Mononuclear cell (primary cell): ENCODE results near the gene SLC27A4. TPM values are rescaled to one million over a fixed set of nuclear protein-coding genes. Genes with fewer than 3 reads are reported as not detected.

Source experiments
- H3K27me3 ChIP-seq: 2 replicates; pipeline ENCODE4 v1.6.0; 2011; ENCODE audit warnings: low read length, control low read depth; ENCODE audit not compliant: insufficient read depth
- H3K4me1 ChIP-seq: 2 replicates; pipeline ENCODE4 v1.5.1; 2011; ENCODE audit warnings: mild to moderate bottlenecking, low read length, control low read depth; ENCODE audit not compliant: insufficient read depth
- H3K4me3 ChIP-seq: 2 replicates; pipeline ENCODE4 v1.5.1; 2011; ENCODE audit warnings: mild to moderate bottlenecking, low read length, moderate library complexity
- H3K9me3 ChIP-seq: 2 replicates; pipeline ENCODE4 v1.5.1; 2011; ENCODE audit warnings: low read depth, mild to moderate bottlenecking, control low read depth, low read length
- total RNA-seq: library from RNA; depleted of rRNA; stranded (reverse); fragments of >200 nt; gene quantifications from one replicate; pipeline ENCODE4 v1.2.3, GENCODE V29; 2012

Gene SLC27A4
- total RNA-seq, 1 donor = 2.1 TPM

DNA sequence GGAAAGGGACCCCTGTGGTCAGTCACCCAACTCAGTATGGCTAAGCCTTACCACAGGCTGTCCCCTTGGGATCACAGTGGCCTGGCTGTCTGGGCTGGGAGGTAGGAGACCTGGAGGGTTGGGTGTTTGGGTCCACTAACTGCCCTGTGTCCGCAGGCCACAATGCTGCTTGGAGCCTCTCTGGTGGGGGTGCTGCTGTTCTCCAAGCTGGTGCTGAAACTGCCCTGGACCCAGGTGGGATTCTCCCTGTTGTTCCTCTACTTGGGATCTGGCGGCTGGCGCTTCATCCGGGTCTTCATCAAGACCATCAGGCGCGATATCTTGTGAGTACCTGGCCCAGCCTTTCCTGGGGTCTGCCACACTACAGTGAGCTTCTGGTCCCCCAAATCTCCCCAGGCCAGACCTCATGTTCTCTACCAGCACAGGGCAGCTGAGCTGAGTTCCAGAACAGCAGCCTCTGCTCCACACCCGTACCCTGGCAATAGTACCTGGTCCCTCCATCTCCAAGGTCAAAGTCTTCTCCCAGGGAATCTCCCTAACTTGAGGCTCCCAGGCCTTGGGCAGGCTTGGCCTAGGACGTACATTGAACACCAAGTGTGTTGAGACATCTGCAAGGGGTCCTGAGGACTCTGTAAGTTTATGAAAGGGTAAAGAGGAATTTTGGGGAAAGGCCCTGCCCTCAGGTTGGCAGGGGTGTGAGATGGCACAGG lies 2.8 kb downstream of the SLC27A4 start:
- Histone ChIP-seq H3K27me3 (no peaks in the 10 kb centered on the region), H3K4me1 (peaks cover 20% of the 10 kb centered on the region), H3K9me3 (no peaks in the 10 kb centered on the region), H3K4me3 (no peak overlapping the region)

DNA sequence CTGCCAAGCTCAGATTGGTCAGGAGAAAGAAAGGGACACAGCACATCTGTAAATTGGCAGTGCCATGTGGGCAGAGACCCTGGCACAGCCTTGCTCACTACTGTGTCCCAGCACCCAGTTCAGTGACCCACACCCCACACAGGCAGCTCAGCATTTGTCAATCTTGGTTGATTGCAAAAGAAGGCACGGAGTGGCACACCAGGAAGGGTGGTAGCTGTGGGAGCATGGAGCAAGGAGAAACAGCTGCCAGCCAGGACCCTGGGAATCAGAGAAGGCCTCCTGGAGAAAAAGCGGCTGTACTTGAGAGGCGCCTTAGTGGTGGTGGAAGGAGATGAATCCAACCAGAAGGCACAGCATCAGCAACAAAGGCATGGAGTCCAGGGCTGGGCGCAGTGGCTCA lies 3.5 kb downstream of the SLC27A4 start:
- Histone ChIP-seq H3K4me3 (no peak overlapping the region), H3K9me3 (no peaks in the 10 kb centered on the region), H3K4me1 (peaks cover 20% of the 10 kb centered on the region), H3K27me3 (no peaks in the 10 kb centered on the region)

DNA sequence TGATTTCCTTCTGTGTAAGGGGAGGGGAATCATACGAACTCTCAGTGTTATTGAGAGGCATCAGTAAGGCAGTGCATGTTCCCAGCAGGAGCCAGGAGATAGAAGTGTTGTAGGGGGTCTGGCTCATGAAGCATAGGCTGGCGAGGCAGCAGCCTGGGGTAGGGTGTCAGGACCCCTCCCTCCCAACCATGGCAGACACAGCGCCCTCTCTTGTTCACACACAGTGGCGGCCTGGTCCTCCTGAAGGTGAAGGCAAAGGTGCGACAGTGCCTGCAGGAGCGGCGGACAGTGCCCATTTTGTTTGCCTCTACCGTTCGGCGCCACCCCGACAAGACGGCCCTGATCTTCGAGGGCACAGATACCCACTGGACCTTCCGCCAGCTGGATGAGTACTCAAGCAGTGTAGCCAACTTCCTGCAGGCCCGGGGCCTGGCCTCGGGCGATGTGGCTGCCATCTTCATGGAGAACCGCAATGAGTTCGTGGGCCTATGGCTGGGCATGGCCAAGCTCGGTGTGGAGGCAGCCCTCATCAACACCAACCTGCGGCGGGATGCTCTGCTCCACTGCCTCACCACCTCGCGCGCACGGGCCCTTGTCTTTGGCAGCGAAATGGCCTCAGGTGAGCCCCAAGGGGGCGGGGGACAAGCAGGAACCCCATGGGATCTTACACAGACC lies 4.7 kb downstream of the SLC27A4 start:
- Histone ChIP-seq H3K9me3 (no peaks in the 10 kb centered on the region), H3K4me3 (no peak overlapping the region), H3K27me3 (no peaks in the 10 kb centered on the region), H3K4me1 (peaks cover 10% of the 10 kb centered on the region)

DNA sequence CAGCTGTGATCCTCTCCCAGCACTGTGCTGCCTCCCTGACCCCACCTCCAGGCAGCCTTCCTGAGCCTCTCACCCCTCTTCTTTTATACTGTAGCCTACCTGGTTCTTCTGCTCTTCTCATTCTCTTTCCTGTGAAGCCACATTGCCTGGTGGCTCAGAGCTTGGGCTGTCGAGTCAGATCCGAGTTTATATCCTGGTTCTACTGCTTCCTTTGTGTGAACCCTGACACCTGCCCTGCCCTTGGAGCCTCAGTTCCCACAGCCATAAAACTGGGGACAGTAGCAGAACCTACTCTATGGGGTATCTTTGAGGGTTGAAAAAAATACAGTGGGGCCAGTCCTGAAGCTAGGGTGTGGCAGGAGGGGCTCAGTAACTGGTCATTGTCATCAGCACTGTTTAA lies 8.8 kb downstream of the SLC27A4 start:
- no peak overlapping the region for H3K4me3 ChIP-seq
- H3K27me3 ChIP-seq = no peaks in the 10 kb centered on the region
- no peaks in the 10 kb centered on the region for H3K4me1 ChIP-seq
- H3K9me3 ChIP-seq = no peaks in the 10 kb centered on the region

DNA sequence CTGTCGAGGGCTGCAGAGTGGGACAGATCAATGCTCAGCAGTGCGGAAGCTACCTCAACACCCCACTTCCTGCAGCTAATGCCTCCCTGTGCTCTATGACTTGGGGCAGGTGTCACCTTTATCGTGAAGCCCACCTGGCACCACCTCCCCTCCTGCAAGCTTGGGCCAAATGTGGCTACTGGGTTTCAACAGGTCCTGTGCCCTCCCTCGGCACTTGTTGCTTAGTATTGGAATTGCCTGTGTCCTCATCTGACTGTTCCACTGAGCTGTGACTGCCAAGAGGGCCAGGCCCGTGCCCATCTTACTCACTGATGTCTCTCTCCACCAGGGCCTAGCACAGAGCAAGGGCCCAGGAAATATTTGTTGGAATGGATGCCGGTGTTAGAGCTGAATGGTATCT lies 9.4 kb downstream of the SLC27A4 start:
- Histone ChIP-seq H3K27me3 (no peaks in the 10 kb centered on the region), H3K4me1 (no peaks in the 10 kb centered on the region), H3K4me3 (no peak overlapping the region), H3K9me3 (no peaks in the 10 kb centered on the region)

DNA sequence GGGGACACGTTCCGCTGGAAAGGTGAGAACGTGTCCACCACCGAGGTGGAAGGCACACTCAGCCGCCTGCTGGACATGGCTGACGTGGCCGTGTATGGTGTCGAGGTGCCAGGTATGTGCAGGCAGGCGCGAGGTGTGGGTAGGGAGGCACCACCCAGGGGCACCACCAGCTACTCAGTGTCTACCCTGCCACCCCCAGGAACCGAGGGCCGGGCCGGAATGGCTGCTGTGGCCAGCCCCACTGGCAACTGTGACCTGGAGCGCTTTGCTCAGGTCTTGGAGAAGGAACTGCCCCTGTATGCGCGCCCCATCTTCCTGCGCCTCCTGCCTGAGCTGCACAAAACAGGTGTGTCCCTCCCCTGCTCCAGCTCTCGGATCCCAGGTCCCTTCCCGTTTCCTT lies 15.1 kb downstream of the SLC27A4 start:
- Histone ChIP-seq H3K4me1 (no peaks in the 10 kb centered on the region), H3K9me3 (no peaks in the 10 kb centered on the region), H3K27me3 (no peaks in the 10 kb centered on the region), H3K4me3 (no peak overlapping the region)

DNA sequence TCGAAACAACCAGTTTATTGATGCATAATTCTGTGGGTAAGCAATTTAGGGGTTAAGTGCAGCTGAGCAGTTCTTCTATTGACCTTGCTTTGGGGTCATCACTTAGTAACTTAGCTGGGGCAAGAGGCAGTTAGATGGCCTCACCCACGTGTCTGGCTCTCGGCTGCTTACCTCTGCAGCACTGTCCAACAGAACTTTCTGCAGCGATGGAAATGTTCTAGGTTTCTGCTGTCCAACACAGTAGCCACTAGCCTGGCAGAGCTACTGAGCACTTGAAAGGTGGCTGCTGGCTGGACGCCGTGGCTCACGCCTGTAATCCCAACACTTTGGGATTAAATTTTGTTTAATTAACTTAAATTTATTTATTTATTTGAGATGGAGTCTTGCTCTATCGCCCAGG lies 17.8 kb downstream of the SLC27A4 start:
- H3K4me1 ChIP-seq = peaks cover 11% of the 10 kb centered on the region

DNA sequence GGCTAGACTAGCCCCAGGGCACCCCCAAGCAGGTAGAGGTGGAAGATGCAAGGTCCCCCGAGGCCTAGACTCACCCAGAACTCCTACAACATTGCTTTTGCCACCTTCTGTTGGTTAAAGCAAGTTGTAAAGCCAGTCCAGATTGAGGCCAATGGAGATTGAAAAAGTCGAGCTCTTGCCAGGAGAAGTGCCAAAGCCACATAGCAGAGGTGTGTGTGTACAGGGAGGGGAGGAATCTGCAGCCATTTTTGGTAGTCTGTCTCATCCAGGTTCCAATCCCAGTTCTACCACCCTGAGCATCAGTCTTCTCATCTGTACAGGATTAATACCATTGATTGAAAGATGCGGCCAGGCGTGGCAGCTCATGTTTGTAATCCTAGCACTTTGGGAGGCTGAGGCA lies 18.5 kb downstream of the SLC27A4 start:
- H3K9me3 ChIP-seq = no peaks in the 10 kb centered on the region
- no peaks in the 10 kb centered on the region for H3K27me3 ChIP-seq
- peaks cover 11% of the 10 kb centered on the region for H3K4me1 ChIP-seq
- no peak overlapping the region for H3K4me3 ChIP-seq

More for the DNA sequence above, 17.8 kb downstream of the SLC27A4 start:
- H3K9me3 ChIP-seq = no peaks in the 10 kb centered on the region
- H3K4me3 ChIP-seq = no peak overlapping the region
- H3K27me3 ChIP-seq = no peaks in the 10 kb centered on the region

DNA sequence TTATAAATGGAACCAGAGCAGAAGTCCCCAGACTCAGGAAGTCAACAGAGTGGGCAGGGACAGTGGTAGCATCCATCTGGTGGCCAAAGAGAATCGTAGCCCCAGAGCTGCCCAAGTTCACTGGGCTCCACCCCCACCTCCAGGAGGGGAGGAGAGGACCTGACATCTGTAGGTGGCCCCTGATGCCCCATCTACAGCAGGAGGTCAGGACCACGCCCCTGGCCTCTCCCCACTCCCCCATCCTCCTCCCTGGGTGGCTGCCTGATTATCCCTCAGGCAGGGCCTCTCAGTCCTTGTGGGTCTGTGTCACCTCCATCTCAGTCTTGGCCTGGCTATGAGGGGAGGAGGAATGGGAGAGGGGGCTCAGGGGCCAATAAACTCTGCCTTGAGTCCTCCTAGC lies 20.5 kb downstream of the SLC27A4 start:
- Histone ChIP-seq H3K4me1 (peaks cover 24% of the 10 kb centered on the region), H3K9me3 (no peaks in the 10 kb centered on the region), H3K27me3 (no peaks in the 10 kb centered on the region), H3K4me3 (no peak overlapping the region)

DNA sequence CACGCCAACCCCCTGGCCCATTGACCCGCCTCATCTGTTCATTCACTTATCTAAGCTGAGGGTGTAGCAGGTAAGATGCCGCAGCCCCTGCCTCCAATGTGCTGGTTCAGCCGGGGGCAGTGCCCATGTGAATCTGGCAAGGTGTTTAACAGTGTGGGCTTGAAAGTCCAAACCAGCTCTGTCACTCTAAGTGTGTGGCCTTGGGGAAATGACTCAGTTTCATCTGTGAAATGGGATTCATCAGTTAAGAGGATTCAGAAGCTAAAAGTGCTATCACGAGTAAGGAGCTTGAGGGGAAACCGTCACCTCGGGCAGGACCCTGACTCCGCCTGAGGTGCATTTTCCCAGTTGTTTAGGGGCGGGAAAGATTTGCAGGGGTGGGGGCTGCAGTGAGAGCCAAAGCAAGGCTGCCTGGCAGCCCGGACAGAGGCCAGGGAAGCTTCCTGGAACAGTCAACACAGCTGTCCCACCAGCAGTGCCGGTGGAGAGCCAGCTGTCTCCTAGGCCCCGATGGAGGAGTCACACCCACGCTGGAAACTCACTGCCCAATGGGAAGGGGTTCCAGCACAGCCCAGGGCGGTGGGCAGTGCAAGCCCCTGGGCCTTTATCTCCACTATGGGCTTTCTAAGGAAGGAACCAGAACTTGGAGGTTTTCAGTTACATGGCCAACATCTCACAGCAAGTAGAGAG lies 21.1 kb downstream of the SLC27A4 start:
- no peaks in the 10 kb centered on the region for H3K9me3 ChIP-seq
- H3K4me1 ChIP-seq = peaks cover 24% of the 10 kb centered on the region
- no peaks in the 10 kb centered on the region for H3K27me3 ChIP-seq
- H3K4me3 ChIP-seq = no peak overlapping the region

DNA sequence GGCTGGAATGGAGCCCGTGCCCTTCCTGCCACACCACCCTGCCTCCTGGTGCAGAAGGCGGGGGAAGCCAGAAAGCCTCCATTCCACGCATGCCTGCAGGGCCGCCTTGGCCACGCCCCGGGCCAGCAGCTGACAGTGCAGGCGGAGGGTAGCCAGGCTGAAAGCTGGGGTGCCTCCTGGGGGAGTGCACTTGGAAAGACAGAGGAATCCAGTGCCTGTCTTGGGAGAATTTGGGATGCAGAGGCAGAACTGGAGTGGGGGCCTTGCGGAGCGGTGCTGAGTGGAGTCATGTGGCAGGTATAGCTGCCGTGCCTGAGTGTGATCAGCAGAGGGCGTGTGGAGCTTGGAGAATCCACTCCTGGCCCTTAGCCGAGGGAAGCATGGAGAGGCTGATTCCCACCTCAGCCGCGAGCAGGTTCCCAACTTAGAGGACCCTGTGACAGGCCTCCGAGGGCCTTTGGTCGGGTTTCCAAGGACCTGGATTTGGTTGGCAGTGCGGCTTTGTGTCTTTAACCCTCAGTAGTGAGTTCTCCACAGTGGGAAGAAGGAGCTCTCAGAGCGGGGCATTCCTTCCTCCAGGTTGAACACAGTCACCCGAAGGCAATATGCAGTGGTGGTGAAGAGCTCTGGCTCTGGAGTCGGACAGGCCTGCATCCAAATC lies 21.8 kb downstream of the SLC27A4 start:
- Histone ChIP-seq H3K9me3 (no peaks in the 10 kb centered on the region), H3K4me3 (peak overlapping the region; percentile 27), H3K4me1 (peaks cover 24% of the 10 kb centered on the region), H3K27me3 (no peaks in the 10 kb centered on the region)

DNA sequence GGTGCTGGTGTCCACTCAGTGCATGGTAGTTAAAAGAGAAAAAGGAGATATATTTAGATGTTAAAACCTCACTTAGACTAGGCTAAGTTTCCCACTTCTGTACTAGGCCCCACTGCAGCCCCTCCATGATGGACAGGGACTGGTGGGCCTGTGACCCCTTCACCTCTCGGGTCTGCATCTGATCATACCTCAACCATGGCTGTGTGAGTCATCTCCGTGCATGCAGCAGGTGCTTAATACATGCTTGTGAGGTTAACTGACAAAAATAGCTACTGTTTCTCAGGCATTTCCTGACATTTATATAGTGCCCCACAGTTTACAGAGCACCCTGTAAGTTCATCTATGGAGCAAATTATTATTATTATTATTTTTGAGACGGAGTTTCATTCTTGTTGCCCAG lies 22.4 kb downstream of the SLC27A4 start:
- H3K9me3 ChIP-seq = no peaks in the 10 kb centered on the region
- no peaks in the 10 kb centered on the region for H3K27me3 ChIP-seq
- H3K4me3 ChIP-seq = no peak overlapping the region
- H3K4me1 ChIP-seq = peaks cover 24% of the 10 kb centered on the region

DNA sequence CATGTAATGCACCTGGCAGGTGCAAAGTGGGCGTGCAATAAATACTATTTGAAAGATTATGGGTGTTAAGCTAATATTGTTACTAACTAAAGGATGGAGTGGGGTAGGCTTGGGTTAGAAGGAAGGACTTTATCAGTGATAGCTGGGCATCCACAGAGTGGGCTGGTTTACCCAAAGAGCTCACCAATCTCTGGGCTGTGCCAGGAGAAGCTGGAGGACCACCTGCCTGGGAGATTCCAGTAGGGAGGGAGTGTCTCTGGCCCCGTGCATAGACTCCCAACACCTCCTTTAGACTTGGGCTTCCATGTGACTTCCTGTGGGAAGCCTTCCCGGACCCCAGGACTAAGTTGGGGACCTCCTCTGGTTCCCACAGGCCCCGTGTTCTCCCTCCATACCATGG lies 25.2 kb downstream of the SLC27A4 start:
- Histone ChIP-seq H3K4me3 (no peak overlapping the region), H3K9me3 (no peaks in the 10 kb centered on the region), H3K4me1 (peaks cover 30% of the 10 kb centered on the region), H3K27me3 (no peaks in the 10 kb centered on the region)

DNA sequence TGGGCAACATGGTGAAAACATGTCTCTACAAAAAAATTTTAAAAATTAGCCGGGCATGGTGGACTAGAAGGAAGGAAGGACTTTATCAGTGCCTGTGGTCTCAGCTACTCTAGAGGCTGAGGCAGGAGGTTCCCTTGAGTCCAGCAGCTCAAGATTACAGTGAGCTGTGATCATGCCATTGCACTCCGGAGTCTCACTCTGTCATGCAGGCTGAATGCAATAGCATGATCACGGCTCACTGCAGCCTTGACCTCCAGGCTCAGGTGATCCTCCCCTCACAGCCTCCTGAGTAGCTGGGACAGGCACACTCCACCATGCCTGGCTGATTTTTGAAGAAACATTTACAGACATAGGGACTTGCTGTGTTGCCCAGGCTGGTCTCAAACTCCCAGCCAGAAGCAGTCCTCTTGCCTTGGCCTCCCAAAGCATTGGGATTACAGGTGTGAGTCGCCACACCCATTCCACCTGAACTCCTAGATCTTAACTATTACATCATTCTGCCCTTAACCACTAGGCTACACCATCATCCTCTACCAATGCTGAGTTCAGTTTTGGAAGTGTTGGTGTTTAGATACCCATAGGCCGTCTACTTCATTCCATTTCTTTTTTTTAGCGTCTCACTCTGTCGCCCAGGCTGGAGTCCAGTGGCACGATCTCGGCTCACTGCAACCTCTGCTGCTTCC lies 28.8 kb downstream of the SLC27A4 start:
- H3K4me1 ChIP-seq = peaks cover 35% of the 10 kb centered on the region

DNA sequence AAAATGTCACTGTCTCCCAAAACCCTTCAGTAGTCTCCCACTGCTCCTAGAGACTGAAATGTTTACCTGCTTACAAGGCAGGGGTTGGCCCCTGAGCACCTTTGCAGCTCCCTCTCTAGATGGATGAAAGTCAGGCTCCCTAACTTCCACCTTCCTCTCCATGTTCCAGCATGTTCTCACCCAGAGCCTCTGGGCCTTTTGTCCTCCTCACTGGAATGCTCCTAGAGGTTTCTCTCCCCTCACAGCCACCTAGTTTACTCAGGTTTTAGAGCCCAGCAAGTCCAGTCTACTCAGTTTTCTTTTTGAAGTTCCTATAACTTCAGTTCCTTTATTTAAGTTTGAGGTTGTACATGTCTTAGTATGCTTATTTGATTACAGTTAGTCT lies 30.0 kb downstream of the SLC27A4 start:
- H3K4me1 ChIP-seq = peaks cover 25% of the 10 kb centered on the region
- H3K9me3 ChIP-seq = no peaks in the 10 kb centered on the region
- peak overlapping the region; percentile 77 for H3K4me3 ChIP-seq
- no peaks in the 10 kb centered on the region for H3K27me3 ChIP-seq

More for the DNA sequence above, 28.8 kb downstream of the SLC27A4 start:
- no peak overlapping the region for H3K4me3 ChIP-seq
- no peaks in the 10 kb centered on the region for H3K27me3 ChIP-seq
- no peaks in the 10 kb centered on the region for H3K9me3 ChIP-seq
